Bronchial epithelial cell (primary cell): ENCODE data around the gene RGS10. TPM values are rescaled to one million over a fixed set of nuclear protein-coding genes. Genes with fewer than 3 reads are reported as not detected.

Experiments
- DNase-seq: peaks from one replicate; pipeline ENCODE4 v3.0.0-alpha.2; 2010; ENCODE audit warnings: low read depth
- FAIRE-seq: peaks from 2 replicates; lab custom pipeline; 2011; peaks lifted over from hg19 to GRCh38; lab: Jason Lieb, UNC
- H3K27me3 ChIP-seq: 2 replicates; pipeline ENCODE4 v1.5.1; 2011; ENCODE audit warnings: low read length; ENCODE audit not compliant: control insufficient read depth, insufficient read depth
- H3K36me3 ChIP-seq: 2 replicates; pipeline ENCODE4 v1.5.1; 2011; ENCODE audit warnings: low read length; ENCODE audit not compliant: control insufficient read depth, insufficient read depth
- H3K4me3 ChIP-seq: 2 replicates; pipeline ENCODE4 v1.5.1; 2011; ENCODE audit warnings: mild to moderate bottlenecking, low read depth, low read length, control low read depth
- CTCF ChIP-seq: IDR thresholded peaks from 2 replicates; pipeline ENCODE4 v1.5.1; 2011; ENCODE audit warnings: mild to moderate bottlenecking, moderate library complexity, low read length, control low read depth, inconsistent platforms; ENCODE audit not compliant: insufficient read depth, severe bottlenecking
- total RNA-seq: library from RNA; depleted of rRNA; stranded (reverse); fragments of >200 nt; gene quantifications from 2 replicates; pipeline ENCODE4 v1.2.1, GENCODE V29; 2014

Gene RGS10
- total RNA-seq, 1 donor from 2014 or later, result 35.5 TPM

DNA sequence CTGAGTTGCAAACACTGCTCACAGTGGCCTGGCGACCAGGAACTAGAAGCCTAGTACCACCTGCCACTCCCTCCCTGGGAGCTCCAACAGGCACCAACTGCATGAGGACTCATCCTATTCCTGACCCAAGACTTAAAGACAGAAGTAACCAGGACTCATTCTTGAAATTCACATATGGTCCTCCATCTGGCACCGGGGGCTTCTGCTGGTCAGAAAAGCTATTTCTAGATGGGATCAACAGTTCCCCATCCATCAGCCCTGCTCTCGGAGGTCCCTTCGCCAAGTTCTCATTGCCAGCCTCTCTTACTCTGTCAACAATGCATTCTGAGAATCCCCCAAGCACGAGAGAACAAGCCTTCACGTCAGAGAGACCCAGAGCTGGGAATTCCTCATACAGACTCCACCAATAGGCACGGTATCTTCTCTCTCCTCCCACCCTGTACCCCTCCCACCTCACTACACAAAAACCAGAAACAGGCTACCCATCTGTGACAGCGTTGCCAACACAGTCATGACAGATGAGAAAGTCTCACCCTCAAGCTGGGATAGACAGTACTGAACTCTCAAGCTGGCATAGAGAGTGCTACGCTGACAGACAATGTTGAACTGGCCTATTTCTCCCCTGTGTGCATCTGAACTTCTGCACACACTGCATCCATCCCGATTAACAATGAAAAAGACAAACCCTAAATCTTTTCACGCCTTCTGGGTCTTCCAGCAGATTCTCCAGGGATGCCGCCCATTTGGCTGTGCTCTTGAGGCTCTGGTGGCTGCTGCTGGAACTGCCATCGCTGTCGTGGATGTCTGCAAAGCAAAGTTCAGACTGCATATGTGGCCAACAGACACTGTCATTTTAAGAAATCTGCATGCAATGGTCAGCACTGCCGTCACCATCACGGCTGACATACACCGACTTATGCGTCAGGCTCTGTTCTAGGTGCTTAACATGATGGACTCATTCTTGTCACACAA is 15.6 kb downstream of the RGS10 start:
- no peaks in the 10 kb centered on the region for H3K27me3 ChIP-seq
- H3K36me3 ChIP-seq, result peaks cover 3% of the 10 kb centered on the region
- H3K4me3 ChIP-seq, result no peak overlapping the region
- FAIRE-seq (no peak), DNase-seq (no peak)
- TF ChIP-seq CTCF, result no peak

DNA sequence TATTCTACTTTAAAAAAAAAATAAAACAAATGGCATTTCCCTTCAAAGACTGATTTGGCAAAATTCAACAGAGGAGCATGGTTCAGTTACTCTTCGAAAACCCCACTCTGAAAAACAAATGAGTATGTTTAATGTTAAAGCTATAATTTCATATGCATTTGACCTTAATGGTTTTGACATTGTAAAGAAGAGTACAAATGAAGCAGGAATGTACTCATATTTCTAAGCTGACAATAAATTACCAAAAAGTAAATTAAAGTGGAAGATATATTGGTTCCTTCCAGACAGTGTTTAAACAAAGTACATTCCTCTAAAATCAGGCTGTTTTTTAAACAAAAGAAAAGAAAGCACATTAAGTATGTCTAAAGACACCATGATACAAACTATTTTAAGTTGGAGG is 16.4 kb downstream of the RGS10 start:
- no peak overlapping the region for H3K4me3 ChIP-seq
- DNase-seq, result no peak
- TF ChIP-seq CTCF, result no peak
- no peak for FAIRE-seq
- no peaks in the 10 kb centered on the region for H3K27me3 ChIP-seq
- peaks cover 3% of the 10 kb centered on the region for H3K36me3 ChIP-seq

- FAIRE-seq (no peak), DNase-seq (no peak)
- no peak overlapping the region for H3K4me3 ChIP-seq
- H3K27me3 ChIP-seq, result no peaks in the 10 kb centered on the region
- peaks cover 3% of the 10 kb centered on the region for H3K36me3 ChIP-seq
- no peak for TF ChIP-seq CTCF
These were observed 17.4 kb downstream of the RGS10 start for GRCh38 chr10:119525116-119525515.

- DNase-seq (no peak), FAIRE-seq (no peak)
- Histone ChIP-seq H3K4me3 (no peak overlapping the region), H3K27me3 (no peaks in the 10 kb centered on the region), H3K36me3 (peaks cover 3% of the 10 kb centered on the region)
- no peak for TF ChIP-seq CTCF
These were observed 17.8 kb downstream of the RGS10 start for GRCh38 chr10:119524720-119525070.

DNA sequence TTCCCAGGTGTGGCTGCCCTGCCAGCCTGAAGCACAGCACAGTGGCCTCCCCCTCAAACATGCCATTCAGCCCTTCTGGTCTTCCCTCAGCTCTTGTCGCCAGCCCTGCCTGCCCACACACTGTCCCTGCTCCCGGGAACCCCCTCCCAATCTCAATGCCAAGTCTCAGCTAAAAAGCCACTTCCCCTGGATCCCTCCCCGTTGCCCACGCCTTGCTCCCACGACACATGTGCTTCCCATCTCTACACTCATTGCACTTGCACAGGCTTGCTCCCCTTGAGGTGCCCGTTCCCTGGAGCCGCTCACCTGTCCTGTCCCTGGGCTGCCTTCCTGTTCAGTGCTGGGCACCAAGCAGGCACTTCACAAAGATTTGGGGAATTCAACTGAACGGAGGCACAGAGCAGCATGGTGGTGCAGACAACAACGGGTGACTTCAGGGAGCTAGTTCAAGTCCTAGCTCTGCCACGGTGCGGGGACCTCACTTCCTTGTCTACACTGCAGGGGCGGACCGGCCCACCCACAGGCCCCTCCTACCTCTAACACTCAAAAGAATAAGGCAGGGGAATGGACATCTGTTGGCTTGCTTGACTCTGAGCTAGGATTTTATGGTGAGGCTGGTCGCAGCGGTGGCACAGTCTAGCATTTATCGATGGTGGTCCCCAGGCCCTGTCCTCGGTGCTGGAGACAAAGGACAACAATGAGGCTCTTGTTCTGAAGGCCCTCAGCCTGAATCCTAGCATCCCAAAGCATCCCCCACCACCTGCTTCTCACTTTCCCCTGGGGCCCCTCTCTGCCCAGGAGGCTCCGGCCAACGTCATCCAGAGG is 18.4 kb downstream of the RGS10 start:
- Histone ChIP-seq H3K27me3 (no peaks in the 10 kb centered on the region), H3K36me3 (peaks cover 3% of the 10 kb centered on the region), H3K4me3 (no peak overlapping the region)
- TF ChIP-seq CTCF, result no peak
- FAIRE-seq (no peak), DNase-seq (no peak)
